ENCODE results near the gene MRPS18A. TPM values are rescaled to one million over a fixed set of nuclear protein-coding genes. Genes with fewer than 3 reads are reported as not detected.

The MRPS18A gene
- total and polyA plus RNA-seq, 9 of the 15 experiments (the other 6 are each of a cell fraction or from before 2014, with no cell fraction given): 87.5 to 243 (median 125) TPM

- Histone ChIP-seq H3K36me3 (ENCODE audit: control insufficient read depth, insufficient read depth, low read length) (no peaks in the 10 kb centered on the region), H4K20me1 (replicated peaks; ENCODE audit: control insufficient read depth, insufficient read depth, low read length) (no peaks in the 10 kb centered on the region), H3K4me1 (replicated peaks in 1 of 2; ENCODE audit: control insufficient read depth in 2 of 2, insufficient read depth in 2 of 2, low read length in 2 of 2) (peaks cover 24 to 29% of the 10 kb centered on the region in 2 experiments), H3K27ac (ENCODE audit: extremely low read depth, low read depth, low read length) (peak overlapping the region; percentile 68), H3K9me1 (ENCODE audit: control insufficient read depth, insufficient read depth, low read length) (peaks cover 5% of the 10 kb centered on the region), H3K4me3 (no peak overlapping the region; the same call in 1 of the 2 replicates), H3K4me2 (ENCODE audit: insufficient read depth, low read length) (peak overlapping the region; percentile 75), H3K27me3 (ENCODE audit: control insufficient read depth in 2 of 2, insufficient read depth in 2 of 2, low read length in 2 of 2) (no peaks in the 10 kb centered on the region; a peak in 1 of 5 replicates), H2AFZ (ENCODE audit: low read depth, low read length) (peak overlapping the region; percentile 86), H3K9me3 (replicated peaks; ENCODE audit: control insufficient read depth, insufficient read depth, low read depth, low read length) (no peaks in the 10 kb centered on the region; the same call in 1 of the 2 replicates), H3K9ac (ENCODE audit: insufficient read depth in 1 of 2, low read depth in 2 of 2, low read length in 2 of 2) (peak overlapping the region; percentile 68 to 86), H3K79me2 (ENCODE audit: control insufficient read depth, insufficient read depth, low read length) (no peaks in the 10 kb centered on the region)
- TSS peak; percentile 82 for BruUV-seq (replicated peaks)
- in situ Hi-C loops (cut with MboI): loop anchor here (5.0 kb wide), 1 partner anchor 342 kb away; no protein-coding TSS in a partner anchor
- peak; percentile 96 to 99 (median 98) for DNase-seq (ENCODE audit: extremely low read depth in 1 of 4, low spot score in 3 of 4)
- intact Hi-C loops (cut with micrococcal nuclease): loop anchor here (1.0 to 2.0 kb wide), 6 partner anchors 33 to 354 kb away; no protein-coding TSS in a partner anchor
- CTCF ChIA-PET (ENCODE audit: low intra/inter-chr PET ratio): interaction anchor here (0.8 to 2.9 kb wide), 5 partner anchors 48 to 513 kb away, joined by 4 to 30 read pairs (median 4); no protein-coding TSS in a partner anchor
- 5% methylated on average over 17 of the region's 17 CpGs for WGBS (ENCODE audit: insufficient coverage, low coverage, missing lambda C conversion rate)
- peak; percentile 58 for FAIRE-seq
- peak; percentile 92 for ATAC-seq
- POLR2A ChIA-PET: interaction anchor here (0.5 to 2.0 kb wide), 13 partner anchors 9 to 522 kb away, joined by 3 to 11 read pairs (median 4); partner anchors contain the start of genes HSP90AB1 and VEGFA
- TF ChIP-seq SMAD3 (CRISPR knock-in tag; conservative IDR thresholded peaks at IDR 0.05) (peak; percentile 69), ZNF263 (CRISPR knock-in tag; IDR thresholded peaks at IDR 0.05; ENCODE audit: borderline replicate concordance) (no peak; the same call in 1 of the 2 replicates), ZNF583 (CRISPR knock-in tag; IDR thresholded peaks at IDR 0.05) (0 out of 2 replicates have a peak, but pooled peaks have one; percentile 10), HCFC1 (IDR thresholded peaks at IDR 0.05; ENCODE audit: low read depth, low read length) (peak; percentile 59), BRD9 (IDR thresholded peaks at IDR 0.05; ENCODE audit: low read depth, partially characterized antibody) (peak; percentile 91), HDAC3 (IDR thresholded peaks at IDR 0.05; ENCODE audit: borderline replicate concordance, partially characterized antibody) (peak; percentile 89), MTA2 (IDR thresholded peaks at IDR 0.05; ENCODE audit: low read depth) (0 out of 2 replicates have a peak, but pooled peaks have one; percentile 36), SRF (CRISPR knock-in tag; IDR thresholded peaks at IDR 0.05) (peak in 1 of 2 experiments; percentile 36; a peak in 1 of 4 replicates), ZNF586 (CRISPR knock-in tag; conservative IDR thresholded peaks at IDR 0.05) (no peak), EP300 (IDR thresholded peaks at IDR 0.05; ENCODE audit: low read length) (peak; percentile 91), MCM2 (IDR thresholded peaks at IDR 0.05; ENCODE audit: low read depth) (no peak)
- TF ChIP-seq, protein P1, sequence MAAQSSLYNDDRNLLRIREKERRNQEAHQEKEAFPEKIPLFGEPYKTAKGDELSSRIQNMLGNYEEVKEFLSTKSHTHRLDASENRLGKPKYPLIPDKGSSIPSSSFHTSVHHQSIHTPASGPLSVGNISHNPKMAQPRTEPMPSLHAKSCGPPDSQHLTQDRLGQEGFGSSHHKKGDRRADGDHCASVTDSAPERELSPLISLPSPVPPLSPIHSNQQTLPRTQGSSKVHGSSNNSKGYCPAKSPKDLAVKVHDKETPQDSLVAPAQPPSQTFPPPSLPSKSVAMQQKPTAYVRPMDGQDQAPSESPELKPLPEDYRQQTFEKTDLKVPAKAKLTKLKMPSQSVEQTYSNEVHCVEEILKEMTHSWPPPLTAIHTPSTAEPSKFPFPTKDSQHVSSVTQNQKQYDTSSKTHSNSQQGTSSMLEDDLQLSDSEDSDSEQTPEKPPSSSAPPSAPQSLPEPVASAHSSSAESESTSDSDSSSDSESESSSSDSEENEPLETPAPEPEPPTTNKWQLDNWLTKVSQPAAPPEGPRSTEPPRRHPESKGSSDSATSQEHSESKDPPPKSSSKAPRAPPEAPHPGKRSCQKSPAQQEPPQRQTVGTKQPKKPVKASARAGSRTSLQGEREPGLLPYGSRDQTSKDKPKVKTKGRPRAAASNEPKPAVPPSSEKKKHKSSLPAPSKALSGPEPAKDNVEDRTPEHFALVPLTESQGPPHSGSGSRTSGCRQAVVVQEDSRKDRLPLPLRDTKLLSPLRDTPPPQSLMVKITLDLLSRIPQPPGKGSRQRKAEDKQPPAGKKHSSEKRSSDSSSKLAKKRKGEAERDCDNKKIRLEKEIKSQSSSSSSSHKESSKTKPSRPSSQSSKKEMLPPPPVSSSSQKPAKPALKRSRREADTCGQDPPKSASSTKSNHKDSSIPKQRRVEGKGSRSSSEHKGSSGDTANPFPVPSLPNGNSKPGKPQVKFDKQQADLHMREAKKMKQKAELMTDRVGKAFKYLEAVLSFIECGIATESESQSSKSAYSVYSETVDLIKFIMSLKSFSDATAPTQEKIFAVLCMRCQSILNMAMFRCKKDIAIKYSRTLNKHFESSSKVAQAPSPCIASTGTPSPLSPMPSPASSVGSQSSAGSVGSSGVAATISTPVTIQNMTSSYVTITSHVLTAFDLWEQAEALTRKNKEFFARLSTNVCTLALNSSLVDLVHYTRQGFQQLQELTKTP (IDR thresholded peaks at IDR 0.05; ENCODE audit: low read depth in 1 of 2, partially characterized antibody in 2 of 2): peak in 1 of 2 experiments; percentile 86
Measured at GRCh38 chr6:43724914-43725642, 37.5 kb upstream of the MRPS18A start.
